Mesothelial cell of epicardium (in vitro differentiated cells): ENCODE measurements around the gene HSPA12A. TPM values are rescaled to one million over a fixed set of nuclear protein-coding genes. Genes with fewer than 3 reads are reported as not detected.

Source experiments
- DNase-seq, 2 experiments: peaks; one replicate each; pipeline ENCODE4 v3.0.0; 2021; ENCODE audit warnings: low spot score in 2 of 2; ENCODE audit not compliant: unreplicated experiment in 2 of 2
- H3K27ac Mint-ChIP-seq: 2 replicates; pipeline ENCODE4 v1.8.0; 2021; ENCODE audit warnings: mixed read lengths
- H3K27me3 Mint-ChIP-seq: 2 replicates; pipeline ENCODE4 v1.8.0; 2021; ENCODE audit warnings: low read depth, mixed read lengths
- H3K36me3 Mint-ChIP-seq: 2 replicates; pipeline ENCODE4 v1.8.0; 2021; ENCODE audit warnings: mixed read lengths
- H3K4me1 Mint-ChIP-seq: 2 replicates; pipeline ENCODE4 v1.8.0; 2021; ENCODE audit warnings: mixed read lengths
- H3K4me3 Mint-ChIP-seq: 2 replicates; pipeline ENCODE4 v1.8.0; 2021; ENCODE audit warnings: mild to moderate bottlenecking, moderate library complexity, mixed read lengths
- H3K9me3 Mint-ChIP-seq: 2 replicates; pipeline ENCODE4 v1.8.0; 2021; ENCODE audit warnings: mixed read lengths
- CTCF ChIP-seq: fragments of 200-600 bp; sonication (generic); IDR thresholded peaks from one replicate; pipeline ENCODE4 v1.5.0; 2021; ENCODE audit warnings: antibody characterized with exemption; ENCODE audit not compliant: unreplicated experiment
- total RNA-seq: library from RNA; stranded (reverse); gene quantifications from 3 replicates; pipeline ENCODE4 v1.2.1, GENCODE V29; 2021

HSPA12A gene
- total RNA-seq, 1 donor from 2014 or later: 11.8 TPM

GRCh38 chr10:116781370-116781884 lies 39.1 kb upstream of the HSPA12A start:
- TF ChIP-seq CTCF: no peak
- H3K36me3 Mint-ChIP-seq: no peaks in the 10 kb centered on the region
- no peak for DNase-seq
- H3K9me3 Mint-ChIP-seq: no peaks in the 10 kb centered on the region
- H3K4me3 Mint-ChIP-seq: no peak overlapping the region
- peaks cover 5% of the 10 kb centered on the region for H3K27me3 Mint-ChIP-seq
- H3K27ac Mint-ChIP-seq: no peak overlapping the region
- H3K4me1 Mint-ChIP-seq: peaks cover 6% of the 10 kb centered on the region

- H3K4me3 Mint-ChIP-seq: no peak overlapping the region
- no peak for DNase-seq
- H3K9me3 Mint-ChIP-seq: no peaks in the 10 kb centered on the region
- H3K27me3 Mint-ChIP-seq: peaks cover 7% of the 10 kb centered on the region
- peaks cover 6% of the 10 kb centered on the region for H3K4me1 Mint-ChIP-seq
- no peaks in the 10 kb centered on the region for H3K36me3 Mint-ChIP-seq
- no peak for TF ChIP-seq CTCF
- no peak overlapping the region for H3K27ac Mint-ChIP-seq
Observed at GRCh38 chr10:116780691-116781205, 38.4 kb upstream of the HSPA12A start.

DNA sequence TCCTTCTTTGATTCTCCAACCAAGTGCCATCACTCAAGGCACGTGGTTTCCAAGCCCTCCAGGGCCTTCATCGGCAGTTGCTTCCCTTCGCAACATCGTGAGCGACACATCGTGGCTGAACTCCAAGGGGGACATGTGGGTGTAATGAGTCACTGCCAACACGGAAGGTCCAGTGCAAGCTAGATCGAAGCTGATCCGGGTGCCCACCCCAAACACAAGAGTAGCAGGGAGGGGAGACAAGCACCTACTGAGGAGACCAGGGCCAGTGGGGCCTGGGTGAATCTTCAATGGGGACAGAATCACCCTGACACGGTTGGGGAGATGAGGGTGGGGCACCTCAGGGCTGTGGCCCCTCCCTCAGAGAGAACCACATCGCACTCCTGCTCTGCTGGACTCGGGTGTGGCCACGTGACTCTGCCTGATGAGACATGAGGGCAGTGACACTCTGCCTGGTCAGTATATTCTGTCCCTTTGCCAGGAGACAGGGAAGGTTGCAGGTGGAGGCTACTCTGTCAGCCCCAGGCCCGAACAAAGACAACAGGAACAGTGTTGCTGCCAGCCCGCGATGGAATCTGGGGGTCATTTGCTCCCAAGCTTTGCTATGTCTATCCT lies 36.8 kb upstream of the HSPA12A start:
- peaks cover 4% of the 10 kb centered on the region for H3K27me3 Mint-ChIP-seq
- H3K36me3 Mint-ChIP-seq: no peaks in the 10 kb centered on the region
- no peak for DNase-seq
- TF ChIP-seq CTCF: no peak
- no peak overlapping the region for H3K27ac Mint-ChIP-seq
- H3K9me3 Mint-ChIP-seq: no peaks in the 10 kb centered on the region
- no peak overlapping the region for H3K4me3 Mint-ChIP-seq
- H3K4me1 Mint-ChIP-seq: peaks cover 9% of the 10 kb centered on the region

- peaks cover 2% of the 10 kb centered on the region for H3K27me3 Mint-ChIP-seq
- H3K27ac Mint-ChIP-seq: no peak overlapping the region
- H3K4me3 Mint-ChIP-seq: no peak overlapping the region
- no peaks in the 10 kb centered on the region for H3K36me3 Mint-ChIP-seq
- H3K4me1 Mint-ChIP-seq: peaks cover 9% of the 10 kb centered on the region
- no peaks in the 10 kb centered on the region for H3K9me3 Mint-ChIP-seq
- DNase-seq: no peak
- TF ChIP-seq CTCF: no peak
Observed at GRCh38 chr10:116777006-116777405, 34.6 kb upstream of the HSPA12A start.

DNA sequence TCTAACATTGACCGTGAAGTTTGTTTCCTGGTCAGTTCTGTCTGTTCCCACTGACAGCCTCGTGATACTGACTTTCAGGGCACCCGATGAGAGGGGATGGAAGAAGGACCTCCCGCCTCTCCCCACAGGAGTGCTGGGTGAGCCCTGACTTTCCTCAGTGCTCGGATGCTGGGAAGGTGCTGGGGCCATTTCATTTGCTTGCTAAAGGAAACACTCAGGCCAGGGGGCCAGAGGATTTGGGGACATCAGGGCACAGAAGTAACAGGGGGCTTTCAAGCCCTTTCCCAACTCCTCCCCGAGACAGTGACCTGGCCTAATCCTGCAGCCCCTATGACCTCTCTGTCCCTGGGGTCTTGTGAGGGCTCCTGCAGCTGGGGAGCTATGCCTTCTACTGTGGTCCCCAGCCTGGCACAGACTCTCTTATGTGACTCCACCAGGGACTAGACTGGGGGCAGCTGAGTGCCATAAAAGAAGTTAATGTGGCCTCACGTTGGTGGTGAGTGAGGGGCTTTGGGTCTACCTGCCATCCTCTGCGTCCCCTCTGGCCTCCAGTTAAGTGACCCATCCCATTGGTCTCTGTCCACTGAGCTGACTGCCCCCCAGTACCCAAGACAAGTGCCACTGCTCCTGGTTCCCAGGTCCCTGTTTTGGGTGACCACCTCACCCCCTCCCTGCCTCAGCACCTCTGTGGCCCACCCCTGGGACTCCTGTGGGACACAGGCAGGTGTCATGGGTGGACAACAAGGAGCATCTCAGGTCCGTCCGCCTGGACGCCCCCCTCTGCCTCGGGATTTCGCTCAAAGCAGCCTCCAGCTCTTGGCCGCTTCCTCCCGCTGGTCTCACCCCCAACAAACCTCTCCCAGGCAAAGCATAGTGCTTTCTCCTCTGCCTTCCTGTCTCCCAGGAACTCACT lies 33.4 kb upstream of the HSPA12A start:
- no peak for TF ChIP-seq CTCF
- Mint-ChIP-seq H3K36me3 (no peaks in the 10 kb centered on the region), H3K9me3 (no peaks in the 10 kb centered on the region), H3K27me3 (peaks cover 2% of the 10 kb centered on the region), H3K27ac (no peak overlapping the region), H3K4me1 (peaks cover 3% of the 10 kb centered on the region), H3K4me3 (no peak overlapping the region)
- DNase-seq: no peak
